ENCODE data around the gene SAP30L. TPM values are rescaled to one million over a fixed set of nuclear protein-coding genes. Genes with fewer than 3 reads are reported as not detected.

Gene SAP30L, protein sequence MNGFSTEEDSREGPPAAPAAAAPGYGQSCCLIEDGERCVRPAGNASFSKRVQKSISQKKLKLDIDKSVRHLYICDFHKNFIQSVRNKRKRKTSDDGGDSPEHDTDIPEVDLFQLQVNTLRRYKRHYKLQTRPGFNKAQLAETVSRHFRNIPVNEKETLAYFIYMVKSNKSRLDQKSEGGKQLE
- 10.9 and 23.9 TPM in 2 replicates for total RNA-seq

DNA sequence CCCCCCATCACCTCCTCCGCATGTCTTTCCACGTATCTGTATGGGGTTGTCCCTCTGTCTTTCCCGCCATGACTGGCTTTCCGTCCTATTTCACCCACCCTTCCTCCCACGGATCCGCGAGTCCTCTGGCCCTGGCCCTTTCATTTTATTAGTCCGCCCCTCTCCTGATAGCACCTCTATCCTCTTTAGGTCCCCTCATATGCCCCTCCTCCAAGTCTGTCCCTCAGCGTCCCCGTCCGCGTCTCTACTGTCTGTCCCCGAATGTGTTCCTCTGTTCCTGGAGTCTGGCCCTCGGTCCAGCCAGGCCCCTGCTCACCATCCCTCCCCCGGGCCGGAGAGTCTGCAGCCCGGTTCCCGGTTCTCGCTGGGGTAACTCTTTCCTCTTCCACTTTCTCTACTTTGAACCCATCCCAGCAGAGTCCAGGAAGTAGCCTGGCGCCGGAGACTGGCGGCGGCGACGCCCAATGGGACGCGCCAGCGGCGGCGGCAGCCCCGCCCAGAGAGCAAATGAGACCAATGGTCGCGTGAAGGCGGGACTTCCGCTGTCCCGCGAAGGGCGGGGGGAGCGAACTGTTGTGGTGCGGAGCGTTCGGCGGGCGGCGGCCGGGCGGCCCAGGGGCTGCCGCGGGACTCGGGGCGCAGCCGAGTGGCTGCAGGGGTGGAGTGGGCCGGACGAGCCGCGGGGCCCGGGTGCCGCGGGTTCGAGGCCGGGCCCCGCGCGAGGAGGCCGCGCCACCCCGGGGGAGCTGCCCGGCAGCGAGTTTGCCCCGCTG lies at the start of gene SAP30L:
Gene SAP30L, plus strand, starts transcription at position 576 of the 773 bp plus-strand sequence. CDS start 608 bp downstream, outside the sequence.
- DNase-seq (ENCODE audit: low read depth): peak; percentile 81

DNA sequence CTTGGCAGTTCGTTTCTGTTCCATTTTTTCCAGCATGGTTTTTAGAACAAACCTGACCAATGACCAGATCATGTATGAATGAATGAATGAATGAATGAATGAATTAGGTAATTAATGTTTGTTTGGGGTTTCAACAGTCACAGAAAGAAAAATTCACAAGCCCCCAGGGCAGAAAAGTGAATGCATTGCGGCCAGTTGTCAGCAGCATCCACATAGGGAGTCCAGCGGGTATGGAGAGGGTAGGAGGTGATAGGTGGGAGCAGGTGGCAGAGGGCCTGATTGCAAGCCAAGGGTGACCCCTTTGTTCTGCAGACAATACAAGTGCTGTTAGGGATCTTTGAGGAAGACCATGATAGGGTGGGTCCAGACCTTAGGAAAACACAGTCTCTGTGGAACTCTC lies 49.7 kb upstream of the SAP30L start:
- no peak for DNase-seq (ENCODE audit: low read depth)

DNA sequence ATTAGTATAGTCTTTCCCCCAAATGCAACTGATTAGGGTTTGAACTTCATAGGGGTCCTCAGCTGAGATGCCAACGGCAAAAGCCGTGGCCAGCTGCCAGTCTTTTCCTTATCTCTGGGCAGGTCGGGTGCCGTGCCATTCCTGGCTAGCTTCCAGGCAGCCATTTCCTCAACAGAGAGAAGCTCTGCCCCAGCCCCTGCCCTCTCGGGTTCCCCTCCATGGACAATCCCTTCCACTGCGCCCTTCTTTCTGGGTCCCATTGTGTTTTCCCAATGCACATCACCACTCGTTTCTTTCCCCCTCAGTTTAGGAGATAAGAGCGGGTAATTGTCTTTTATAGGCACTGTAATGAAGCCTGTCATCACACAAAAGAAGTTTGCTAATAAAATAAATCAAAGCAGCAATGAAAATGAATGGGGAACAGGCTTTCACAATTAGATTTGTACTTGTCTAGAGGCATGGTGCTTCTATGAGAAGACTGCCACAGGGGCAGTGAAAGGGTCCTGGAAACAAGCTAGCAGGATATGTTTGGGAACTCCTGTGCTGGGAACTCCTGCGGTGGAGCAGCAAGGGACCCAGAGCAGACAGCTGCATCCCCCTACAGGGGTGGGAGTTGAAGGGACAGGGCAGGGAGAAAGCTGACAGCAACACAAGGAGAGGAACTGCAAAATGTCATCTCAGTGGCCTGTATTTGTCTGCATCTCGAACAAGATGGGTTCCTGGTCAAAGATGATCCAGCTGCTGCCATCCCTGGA lies 48.0 kb upstream of the SAP30L start:
- DNase-seq (ENCODE audit: low read depth): no peak

DNA sequence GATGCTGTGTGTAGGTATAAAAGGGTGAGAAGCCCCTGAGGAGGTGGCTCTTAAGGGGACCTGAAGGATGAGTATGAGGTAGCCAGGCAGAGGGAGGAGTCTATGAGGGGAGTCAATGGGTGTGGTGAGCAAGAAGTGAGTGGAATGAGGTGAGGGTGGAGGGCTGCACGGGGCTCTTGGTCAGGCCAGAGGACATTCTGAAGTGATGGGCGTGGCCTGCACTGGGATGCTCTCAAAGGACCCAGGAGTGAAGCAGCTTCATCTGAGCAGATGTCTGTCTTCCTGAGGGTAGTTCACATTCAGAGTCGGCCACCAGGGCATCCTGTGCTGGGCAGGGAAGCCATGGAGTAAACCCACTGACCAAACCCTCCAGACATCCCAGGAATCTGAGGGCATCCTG lies 45.1 kb upstream of the SAP30L start:
- no peak for DNase-seq (ENCODE audit: low read depth)

DNA sequence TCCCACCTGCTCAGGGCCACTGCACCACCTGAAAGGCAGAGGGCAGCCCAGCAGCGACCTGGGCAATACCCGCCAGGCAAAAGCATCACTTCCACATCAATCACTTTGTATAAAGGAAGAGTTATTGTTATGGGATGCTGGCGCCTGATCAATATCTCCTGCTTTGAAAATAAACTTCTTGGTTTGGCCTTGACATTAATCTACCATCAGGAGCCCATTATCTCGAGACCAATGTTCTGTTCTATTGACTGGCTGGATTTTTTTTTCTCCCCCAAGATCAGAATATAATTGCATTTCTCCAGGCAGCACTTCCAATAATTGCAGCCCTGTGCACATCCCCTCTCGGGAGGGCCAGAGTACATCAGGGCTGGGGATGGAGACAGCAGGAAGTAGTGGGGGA lies 44.4 kb upstream of the SAP30L start:
- no peak for DNase-seq (ENCODE audit: low read depth)

DNA sequence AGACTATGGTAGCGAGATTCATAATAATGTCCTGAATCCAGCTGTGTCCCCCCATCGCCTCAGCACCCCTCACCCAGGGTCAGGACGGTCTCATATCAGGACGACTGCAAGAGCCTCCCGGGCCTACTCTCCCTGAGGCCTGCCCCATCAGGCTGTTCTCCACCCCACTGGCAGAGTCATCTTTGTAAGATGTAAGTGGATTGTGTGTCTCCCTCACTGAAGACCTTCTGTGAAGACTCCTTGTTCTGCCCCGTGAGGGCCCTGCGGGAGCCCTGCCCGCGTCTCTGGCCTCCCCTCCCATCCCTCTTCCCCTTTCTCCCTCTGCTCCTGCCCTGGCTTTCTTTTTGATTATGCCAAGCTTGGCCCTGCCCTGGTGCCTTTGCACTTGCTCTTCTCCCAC lies 43.9 kb upstream of the SAP30L start:
- DNase-seq (ENCODE audit: low read depth): no peak

DNA sequence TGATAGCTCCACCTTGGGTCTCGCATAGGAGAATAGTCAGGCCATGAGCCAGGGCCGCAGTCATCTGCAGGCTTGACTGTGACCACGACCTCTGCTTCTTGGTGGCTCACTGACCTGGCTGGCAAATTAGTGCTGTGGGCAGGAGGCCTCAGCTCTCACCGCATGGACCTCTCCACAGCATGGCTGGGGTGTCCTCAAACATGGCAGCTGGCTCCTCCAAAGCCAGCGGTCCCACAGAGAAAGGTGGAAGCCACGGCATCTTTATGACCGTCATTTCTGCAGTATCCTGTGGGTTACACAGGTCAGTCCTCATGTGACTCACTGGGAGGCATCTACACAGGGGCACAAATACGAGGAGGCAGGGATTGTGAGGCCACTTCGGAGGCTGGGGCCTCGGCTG lies 43.2 kb upstream of the SAP30L start:
- DNase-seq (ENCODE audit: low read depth): no peak

DNA sequence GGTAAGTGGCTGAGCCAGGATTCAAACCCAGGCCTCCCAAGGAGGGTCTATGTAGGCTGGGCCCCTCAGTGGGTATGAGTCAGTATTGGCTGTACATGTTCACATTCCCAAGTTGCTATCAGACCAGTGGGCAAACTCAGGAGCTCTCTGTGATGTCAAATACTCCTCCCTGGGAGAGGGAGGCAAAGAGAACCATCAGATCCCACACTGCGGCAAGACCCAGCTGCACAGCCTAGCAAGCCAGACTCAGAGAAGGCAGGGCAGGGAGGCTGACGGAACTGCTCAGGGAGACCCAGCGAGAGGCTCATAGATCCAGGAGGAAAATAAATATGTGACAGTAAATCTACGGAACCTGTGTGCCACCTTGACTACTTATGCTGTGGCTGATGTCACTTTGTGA lies 42.6 kb upstream of the SAP30L start:
- no peak for DNase-seq (ENCODE audit: low read depth)

DNA sequence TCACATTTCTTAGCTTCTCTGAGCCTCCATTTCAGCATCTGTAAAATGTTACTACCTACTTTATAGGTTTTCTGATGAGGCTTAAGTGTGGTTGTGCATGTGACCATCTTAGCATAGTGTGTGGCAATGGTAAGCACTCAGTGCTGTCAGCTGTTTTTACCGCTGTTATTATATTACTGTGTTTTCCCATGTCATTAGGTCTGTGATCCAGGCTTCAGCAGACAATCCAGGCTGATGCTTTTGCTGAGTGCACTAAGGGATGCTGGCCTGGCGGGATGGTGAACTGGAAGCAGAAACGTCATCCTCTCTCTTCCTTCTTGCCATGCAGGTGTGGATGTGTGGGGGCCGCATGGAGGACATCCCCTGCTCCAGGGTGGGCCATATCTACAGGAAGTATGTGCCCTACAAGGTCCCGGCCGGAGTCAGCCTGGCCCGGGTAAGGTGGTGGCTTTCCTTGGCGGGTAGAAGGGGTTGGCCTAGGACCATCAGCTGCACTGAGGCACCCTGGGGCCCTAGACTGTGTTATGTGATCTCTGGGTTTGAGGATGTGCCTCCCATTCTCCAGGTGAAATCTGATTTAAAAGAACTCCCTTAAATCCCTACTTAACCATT lies 41.9 kb upstream of the SAP30L start:
- DNase-seq (ENCODE audit: low read depth): no peak

DNA sequence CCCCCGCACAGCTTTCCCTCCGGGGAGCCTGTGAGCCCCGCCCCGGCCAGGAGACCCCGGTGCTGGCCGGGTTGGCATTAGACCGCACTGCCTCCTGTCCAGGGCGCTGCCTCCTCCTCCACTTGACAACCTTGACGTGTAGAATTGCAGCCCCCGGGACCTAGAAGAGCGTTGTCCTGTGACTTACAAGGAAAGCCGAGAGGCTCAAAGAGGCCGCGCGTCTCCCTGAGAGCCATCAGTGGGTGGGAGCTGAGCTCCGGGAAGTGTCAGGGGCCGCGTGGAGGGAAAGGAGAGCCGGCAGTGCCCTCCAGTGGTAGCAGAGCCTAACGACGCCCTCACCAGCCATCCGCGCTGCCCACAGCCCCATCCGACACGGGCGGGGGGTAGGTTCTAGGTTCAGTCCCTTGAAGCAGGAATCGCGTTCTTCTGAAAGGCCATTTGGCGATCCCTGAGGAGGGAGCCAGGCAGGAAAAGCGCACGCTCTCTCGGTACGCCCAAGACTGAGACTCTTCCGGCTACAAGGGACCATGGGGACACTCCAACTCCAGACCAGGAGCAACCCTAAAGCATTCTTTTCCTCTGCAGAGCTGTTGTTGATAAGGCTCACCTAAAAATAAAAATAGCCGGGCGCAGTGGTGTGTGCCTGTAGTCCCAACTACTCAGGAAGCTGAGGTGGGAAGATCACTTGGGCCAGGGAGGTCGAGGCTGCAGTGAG lies 40.6 kb upstream of the SAP30L start:
- DNase-seq (ENCODE audit: low read depth): peak; percentile 39

DNA sequence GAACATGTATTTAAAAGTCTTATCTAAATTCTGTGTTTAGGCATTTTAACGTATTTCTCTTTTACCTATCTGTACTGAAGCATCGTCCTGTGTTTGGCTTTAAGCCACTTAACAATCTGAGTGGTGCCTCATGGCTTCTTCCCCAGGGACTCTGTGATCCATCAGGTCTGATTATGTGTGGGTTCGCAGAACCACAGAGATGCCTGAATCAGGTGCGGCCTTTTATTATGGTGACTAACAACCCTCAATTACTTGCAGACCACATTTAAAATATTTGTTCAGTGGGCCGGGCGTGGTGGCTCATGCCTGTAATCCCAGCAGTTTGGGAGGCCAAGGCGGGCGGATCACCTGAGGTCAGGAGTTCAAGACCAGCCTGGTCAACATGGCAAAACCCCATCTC lies 39.6 kb upstream of the SAP30L start:
- peak; percentile 45 for DNase-seq (ENCODE audit: low read depth)

DNA sequence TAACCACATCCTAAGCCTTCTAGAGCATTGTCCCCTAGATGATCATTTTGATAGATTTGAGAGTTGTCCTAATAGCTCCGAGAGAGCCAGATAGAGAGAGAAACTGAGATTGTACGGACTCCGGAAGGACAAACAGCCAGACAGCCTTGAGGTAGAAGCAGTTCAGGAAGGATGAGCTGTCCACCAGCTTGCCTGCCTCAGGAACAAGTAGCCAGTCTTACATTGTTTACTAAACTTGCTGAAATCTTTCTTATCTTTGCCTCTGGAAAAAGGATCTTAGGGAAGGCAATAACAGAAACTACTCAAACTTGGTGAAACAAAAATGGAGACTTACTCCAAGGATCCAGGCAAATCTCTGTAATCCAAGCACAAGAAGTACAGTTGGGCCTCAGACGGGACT lies 39.0 kb upstream of the SAP30L start:
- no peak for DNase-seq (ENCODE audit: low read depth)

DNA sequence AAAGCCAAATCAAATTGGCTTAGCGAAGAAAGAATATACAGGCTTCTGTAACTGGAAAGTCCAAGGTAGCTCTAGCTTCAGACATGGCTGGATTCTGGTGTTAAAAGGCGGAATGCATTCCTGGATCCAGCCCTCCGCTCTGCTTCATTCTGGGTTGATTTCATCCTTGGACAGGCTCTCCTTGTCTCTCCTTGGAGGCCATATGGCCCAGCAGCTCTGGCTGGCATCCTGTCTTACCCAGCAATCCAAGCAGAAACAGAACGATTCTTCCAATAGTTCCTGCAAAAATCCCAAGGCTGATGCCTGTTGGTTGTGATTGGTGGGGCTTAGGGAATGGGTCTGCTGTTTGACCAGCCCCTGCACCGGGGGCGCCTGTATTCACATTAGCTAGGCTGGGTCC lies 37.0 kb upstream of the SAP30L start:
- DNase-seq (ENCODE audit: low read depth): no peak

DNA sequence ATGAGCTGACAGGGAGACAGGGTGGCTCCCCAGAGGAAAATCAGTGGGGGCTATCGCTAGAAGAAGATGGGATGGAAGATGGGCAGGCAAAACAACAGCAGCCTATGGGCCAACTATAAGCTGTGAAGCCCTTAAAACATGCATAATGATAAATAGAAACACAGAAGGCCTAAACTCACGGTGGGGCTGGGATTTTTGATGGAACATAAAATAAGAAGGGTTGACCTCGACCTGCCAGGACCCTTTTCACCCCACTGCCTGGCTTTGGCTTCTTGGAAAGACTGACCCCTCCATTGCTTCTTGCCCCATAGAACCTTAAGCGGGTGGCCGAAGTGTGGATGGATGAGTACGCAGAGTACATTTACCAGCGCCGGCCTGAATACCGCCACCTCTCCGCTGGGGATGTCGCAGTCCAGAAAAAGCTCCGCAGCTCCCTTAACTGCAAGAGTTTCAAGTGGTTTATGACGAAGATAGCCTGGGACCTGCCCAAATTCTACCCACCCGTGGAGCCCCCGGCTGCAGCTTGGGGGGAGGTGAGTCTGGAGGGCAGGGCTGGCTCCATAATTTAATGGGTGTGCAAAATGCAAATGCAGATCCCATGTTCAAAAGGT lies 36.5 kb upstream of the SAP30L start:
- no peak for DNase-seq (ENCODE audit: low read depth)

DNA sequence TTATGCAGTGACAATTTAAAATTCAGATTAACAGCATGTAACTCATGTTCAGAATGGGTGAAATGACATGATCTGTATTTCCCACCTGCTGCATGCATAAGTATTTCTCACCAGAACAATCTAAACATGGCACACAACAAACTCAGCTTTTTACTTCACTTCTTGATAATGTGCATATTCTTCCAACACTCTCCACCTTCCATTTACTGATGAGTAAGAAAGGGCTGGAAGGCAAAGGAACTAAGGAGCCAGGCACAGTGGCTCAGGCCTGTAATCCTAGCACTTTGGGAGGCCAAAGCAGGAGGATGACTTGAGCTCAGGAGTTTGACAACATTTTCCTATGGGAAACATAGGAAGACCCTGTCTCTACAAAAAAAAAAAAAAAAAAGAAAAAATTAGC lies 35.8 kb upstream of the SAP30L start:
- DNase-seq (ENCODE audit: low read depth): no peak

DNA sequence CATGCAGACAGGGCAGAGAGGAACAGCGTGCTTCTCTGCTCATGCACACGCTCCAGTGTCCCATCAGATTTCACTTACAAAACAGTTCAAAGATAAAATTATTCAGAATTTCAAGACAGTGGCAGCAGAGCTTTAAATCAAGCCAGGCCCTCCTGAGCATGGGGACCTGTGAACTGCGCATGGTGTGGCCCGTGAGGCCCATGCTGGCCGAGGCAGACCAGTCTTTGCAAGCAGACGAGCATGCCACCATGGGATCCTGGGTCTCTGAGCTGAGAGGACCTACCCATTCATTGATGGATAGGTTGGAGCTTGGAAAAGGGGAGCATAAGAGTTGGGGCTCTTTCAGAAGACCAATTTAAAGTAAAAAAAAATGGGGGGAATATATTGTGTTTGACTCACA lies 35.0 kb upstream of the SAP30L start:
- no peak for DNase-seq (ENCODE audit: low read depth)

DNA sequence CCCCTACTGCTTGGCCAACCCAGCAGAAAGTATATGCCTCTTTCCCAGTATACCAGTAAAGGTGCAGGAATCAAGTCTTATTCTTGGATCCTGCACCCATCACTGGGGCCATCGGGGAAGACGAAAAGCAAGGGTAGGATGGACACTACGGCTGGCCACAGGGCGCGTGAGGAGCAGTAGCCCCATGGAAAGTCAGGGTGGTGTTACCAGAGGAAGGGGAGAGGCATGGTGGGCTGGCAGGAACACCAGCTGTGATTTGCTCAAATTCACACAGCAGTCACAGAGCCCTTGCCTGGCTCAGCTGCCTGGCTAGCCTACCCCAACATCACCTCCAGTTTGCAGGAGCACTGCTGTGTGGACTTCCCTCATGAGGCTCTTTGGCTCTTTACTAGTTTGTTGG lies 34.5 kb upstream of the SAP30L start:
- no peak for DNase-seq (ENCODE audit: low read depth)

DNA sequence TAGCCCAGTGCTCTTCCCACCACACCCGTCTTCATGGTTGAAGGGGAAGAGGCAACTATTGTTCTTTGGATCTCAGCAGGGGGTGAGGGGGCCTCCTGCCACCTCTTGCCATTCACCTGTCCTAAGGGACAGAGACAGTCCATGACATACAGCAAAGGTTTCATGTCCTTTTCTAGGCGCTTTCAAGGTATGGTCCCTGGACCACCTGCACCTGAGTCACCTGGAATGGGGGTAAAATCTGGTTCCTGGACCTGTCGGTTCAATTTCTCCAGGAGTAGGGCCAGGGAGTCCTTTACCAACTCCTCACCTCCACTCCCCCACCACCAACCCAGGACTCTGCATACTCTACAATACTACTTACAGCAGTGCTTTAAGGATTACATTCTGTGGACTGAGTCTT lies 33.5 kb upstream of the SAP30L start:
- no peak for DNase-seq (ENCODE audit: low read depth)

DNA sequence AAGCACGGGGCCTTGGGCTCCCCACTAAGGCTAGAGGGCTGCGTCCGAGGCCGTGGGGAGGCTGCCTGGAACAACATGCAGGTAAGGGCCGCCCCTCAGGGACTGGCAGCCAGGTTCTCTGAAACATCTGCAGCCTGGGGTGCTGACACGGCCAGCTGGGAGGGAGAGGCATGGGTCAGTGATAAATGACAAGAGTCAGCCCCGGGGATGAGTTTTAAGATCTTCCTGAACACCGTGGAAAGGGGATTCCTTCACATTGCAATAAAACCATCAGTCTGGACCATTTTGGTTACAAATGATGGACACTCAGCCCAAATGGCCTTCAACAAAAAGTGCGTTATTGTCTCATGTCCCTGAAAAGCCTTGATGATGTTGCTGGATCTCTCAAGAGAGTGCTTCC lies 32.9 kb upstream of the SAP30L start:
- DNase-seq (ENCODE audit: low read depth): no peak

DNA sequence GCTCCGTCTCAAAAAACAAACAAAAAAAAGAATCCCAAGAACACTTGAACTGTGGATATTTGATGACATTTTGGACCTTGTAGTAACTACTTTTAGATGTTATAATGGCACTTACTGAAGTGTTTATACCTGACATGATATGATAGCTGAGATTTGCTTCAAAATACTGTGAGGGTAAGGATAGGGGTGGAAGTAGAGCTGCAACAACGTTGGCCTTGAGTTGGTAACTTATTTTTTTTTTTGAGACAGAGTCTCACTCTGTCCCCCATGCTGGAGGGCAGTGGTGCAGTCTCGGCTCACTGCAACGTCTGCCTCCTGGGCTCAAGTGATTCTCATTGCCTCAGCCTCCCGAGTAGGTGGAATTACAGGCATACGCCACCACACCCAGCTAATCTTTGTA lies 30.7 kb upstream of the SAP30L start:
- no peak for DNase-seq (ENCODE audit: low read depth)

DNA sequence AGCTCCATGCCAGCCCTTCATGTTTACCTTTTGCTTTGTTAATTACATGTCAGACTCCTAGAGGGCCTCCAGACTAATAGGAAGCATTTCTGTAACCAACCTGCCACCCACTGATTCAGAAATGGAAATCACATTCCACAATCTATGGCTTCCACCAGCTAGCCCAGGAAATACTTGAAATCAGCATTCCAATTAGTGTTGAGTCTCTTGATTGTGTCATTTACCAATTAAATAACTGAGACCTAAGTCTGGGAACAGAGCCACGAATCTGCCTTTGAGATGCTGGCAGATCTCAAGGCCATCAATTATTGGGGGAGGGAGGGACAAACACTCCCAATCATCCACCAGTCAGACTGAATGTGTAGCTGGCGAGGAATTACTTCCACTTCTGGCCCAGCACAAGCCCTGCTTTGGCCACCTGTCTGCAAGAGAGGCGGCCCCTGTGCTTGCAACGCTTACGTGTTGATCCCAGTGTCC lies 27.4 kb upstream of the SAP30L start:
- DNase-seq (ENCODE audit: low read depth): peak; percentile 63
